HG03342 (cell line): Measurements from ENCODE around the gene AQP2.
"Not testable (repeated sequence)": the region's sequence is repeated elsewhere in the genome, so short reads cannot be mapped to it uniquely, and the experiment has no call there.

Experiments used
- ATAC-seq: cut with Tn5 transposase; IDR thresholded peaks from one replicate; pipeline ENCODE4 v1.9.1; 2021; ENCODE audit warnings: mild to moderate bottlenecking, moderate library complexity; ENCODE audit not compliant: unreplicated experiment

Gene AQP2

DNA sequence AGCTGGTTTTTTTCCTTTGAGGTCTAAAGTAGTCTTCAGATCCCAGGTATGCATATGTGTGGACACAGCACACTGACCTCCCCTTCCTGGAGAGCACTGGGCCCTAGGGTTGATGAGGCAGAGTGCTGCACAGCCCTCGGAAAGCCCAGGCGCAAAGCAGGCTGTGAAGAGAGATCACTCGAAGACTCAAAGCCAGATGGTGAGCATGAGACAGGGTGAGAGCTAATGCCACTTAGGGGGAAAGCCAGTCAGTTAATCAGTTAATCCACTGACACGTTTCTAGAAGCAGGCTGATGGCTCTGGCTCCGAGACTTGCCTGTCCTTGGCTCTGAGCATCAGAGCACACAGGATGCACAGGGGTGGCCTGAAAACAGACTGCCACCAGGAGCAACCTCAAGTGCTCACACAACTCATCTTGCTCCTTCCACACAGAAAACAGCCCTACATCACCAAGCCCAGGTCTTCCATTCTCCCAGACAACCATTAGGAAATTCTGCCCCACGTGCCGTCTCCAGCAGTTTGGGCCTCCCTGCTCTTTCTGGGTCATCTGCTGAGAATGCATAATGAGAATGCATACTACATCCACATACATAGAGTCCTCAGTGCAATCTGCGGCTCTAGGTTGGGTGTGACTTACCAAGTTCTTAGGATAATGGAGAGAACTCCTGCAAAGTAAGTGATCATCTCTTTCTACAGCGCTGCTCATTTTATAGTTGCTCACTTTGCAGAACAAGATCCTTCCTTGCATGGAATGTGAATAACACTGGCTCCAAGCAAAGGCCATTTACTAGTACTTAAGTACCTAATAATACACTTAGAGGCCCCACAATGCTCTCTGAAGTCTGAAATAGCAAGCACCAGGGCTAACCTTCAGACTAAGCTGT is 34.2 kb downstream of the AQP2 start:
- no peak for ATAC-seq

GRCh38 chr12:49985981-49986380 is 35.4 kb downstream of the AQP2 start:
- no peak for ATAC-seq

DNA sequence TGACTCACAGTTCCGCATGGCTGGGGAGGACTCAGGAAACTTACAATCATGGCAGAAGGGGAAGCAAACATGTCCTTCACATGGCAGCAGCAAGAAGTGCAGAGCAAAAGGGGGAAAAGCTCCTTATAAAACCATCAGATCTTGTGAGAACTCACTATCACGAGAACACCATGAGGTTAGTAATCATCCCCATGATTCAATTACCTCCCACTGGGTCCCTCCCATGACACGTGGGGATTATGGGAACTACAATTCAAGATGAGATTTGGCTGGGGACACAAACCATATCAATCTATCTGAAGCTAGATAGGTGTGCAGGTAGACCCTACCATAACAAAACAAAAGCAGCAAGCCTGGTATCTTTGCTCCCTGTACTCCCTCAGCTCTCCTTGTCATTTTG is 35.9 kb downstream of the AQP2 start:
- not testable (repeated sequence) for ATAC-seq

DNA sequence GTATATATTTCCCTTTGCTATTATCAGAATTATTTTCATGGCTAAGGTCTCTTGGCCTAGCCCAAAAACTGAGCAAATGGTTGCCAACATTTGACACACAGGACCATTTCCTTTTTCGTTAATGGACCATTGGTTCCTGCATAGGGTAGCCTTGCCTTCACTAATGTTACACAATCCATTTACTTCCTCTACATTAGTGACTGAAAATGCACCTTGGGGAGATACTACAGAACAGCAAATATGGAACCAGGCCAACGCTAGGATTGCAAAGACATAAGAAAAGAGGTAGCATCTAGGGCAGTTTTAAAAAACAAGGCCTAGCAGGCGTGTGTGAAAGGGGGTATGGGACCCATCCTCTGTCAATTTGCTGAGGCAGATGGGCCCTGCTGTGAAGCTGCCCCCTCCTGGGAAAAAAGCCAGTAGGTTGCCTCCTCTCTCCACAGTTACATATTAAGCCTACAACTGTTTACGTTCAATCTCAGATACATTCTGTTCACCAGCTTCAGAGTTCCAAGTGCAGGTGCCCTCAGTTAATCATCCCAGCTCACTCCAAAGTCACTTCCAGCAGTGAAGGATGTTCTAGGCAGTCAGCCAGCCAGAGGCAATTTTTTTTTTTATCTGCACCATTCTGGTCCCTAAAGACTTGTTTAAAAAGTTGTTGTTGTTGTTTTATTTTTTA is 37.2 kb downstream of the AQP2 start:
- ATAC-seq, result no peak

- not testable (repeated sequence) for ATAC-seq
These were observed 38.9 kb downstream of the AQP2 start for GRCh38 chr12:49989400-49989799.

GRCh38 chr12:49990273-49990672 is 39.7 kb downstream of the AQP2 start:
- no peak for ATAC-seq

- no peak for ATAC-seq
These were observed 47.9 kb downstream of the AQP2 start for GRCh38 chr12:49998453-49998852.

DNA sequence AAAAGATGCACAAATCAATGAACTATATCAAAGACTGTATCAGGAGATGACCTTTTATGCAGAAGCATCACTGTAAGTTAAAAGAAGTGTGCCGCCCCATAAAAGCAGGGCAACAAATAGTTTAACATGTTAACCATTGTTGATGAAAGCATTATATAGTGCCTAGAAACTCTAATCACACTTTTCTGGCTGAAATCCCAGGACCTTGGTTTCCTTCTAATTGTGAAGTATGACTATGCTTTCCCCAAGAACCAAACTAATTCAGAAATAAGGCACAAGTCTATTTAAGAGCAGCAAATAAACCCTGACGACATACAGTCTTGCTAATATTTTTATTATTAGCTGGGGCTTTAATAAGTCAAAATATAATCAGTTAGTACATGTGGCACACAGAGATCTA is 53.1 kb downstream of the AQP2 start:
- no peak for ATAC-seq

GRCh38 chr12:50004696-50005095 is 54.2 kb downstream of the AQP2 start:
- ATAC-seq, result no peak

GRCh38 chr12:50005175-50005574 is 54.6 kb downstream of the AQP2 start:
- no peak for ATAC-seq

DNA sequence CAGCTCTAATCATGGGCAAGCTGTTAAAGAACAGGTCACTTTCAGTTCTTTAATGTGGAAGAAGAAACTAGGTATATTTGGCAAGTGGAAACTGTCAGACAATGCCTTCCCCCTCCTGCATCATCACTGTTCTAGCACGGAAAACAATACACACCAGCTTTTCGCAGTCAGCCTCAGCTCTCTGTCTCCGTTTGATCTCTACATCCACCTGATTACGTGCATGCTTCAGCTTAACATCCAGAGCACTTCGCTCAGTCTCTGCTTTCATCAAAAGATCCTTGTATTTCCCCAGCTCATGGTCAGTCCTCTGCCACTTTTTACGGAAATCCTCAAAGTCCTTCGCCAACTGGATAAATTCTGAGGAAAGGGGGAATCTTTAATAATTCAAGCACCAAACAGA is 55.7 kb downstream of the AQP2 start:
- ATAC-seq, result no peak

DNA sequence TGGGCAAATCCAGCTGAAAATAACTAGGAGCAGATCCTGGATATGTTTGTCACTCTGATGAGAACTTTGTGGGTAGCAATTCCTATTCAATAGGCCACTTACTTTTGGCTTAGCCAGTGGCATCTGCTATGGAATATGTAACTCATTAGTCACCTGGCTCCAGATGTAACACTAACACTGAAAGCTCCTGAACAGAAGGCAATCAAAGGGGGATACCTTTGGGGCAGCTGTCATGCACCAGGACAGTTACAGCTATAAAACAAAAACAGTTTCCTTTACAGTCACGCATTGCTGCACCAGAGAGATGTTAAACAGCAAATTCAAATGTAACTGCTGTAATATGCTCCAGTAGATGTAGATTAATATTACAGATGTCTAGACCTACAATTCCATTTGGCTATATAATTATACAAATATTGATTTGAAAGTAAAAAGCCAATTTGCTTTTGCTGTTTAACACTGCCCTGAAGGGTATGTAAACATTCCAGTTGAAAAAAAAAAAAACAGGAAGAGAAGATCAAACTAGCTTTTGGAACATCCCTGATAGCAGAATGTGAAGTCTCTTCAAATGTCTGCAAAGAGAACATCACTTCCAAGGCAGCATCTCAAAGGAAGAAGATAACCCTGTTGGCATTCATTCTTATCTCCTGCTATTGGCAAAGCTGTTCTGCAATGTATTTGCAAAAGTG is 56.4 kb downstream of the AQP2 start:
- no peak for ATAC-seq
